ENCODE measurements around the gene ETS2. TPM values are rescaled to one million over a fixed set of nuclear protein-coding genes. Genes with fewer than 3 reads are reported as not detected.
A peak's percentile ranks its signal among the peaks of the same experiment; 100 is the strongest.

The ETS2 gene
- total RNA-seq, 4 donors from 2014 or later, result 51.6 to 201 (median 99.1) TPM

GRCh38 chr21:38787461-38788274, 18.1 kb upstream of the ETS2 start:
- DNase-seq (ENCODE audit: low spot score), result no peak
- peak; percentile 74 for ATAC-seq (ENCODE audit: low FRiP score)
- no peak for TF ChIP-seq CTCF (IDR thresholded peaks at IDR 0.05)

- TF ChIP-seq CTCF (IDR thresholded peaks at IDR 0.05), result no peak
- ATAC-seq (ENCODE audit: low FRiP score) (no peak), DNase-seq (ENCODE audit: low spot score) (no peak)
Measured at GRCh38 chr21:38788275-38788905, 17.3 kb upstream of the ETS2 start.

- ATAC-seq (ENCODE audit: low FRiP score), result no peak
- no peak for DNase-seq (ENCODE audit: low spot score)
- no peak for TF ChIP-seq CTCF (IDR thresholded peaks at IDR 0.05)
Measured at GRCh38 chr21:38789275-38789674, 16.5 kb upstream of the ETS2 start.

GRCh38 chr21:38790059-38790458, 15.7 kb upstream of the ETS2 start:
- ATAC-seq (ENCODE audit: low FRiP score) (no peak), DNase-seq (ENCODE audit: low spot score) (no peak)
- no peak for TF ChIP-seq CTCF (IDR thresholded peaks at IDR 0.05)

GRCh38 chr21:38790961-38791360, 14.8 kb upstream of the ETS2 start:
- no peak for DNase-seq (ENCODE audit: low spot score)
- ATAC-seq (ENCODE audit: low FRiP score), result no peak
- no peak for TF ChIP-seq CTCF (IDR thresholded peaks at IDR 0.05)

GRCh38 chr21:38792676-38793459, 12.9 kb upstream of the ETS2 start:
- no peak for TF ChIP-seq CTCF (IDR thresholded peaks at IDR 0.05)
- ATAC-seq (ENCODE audit: low FRiP score), result no peak
- DNase-seq (ENCODE audit: low spot score), result no peak
